Tibial nerve (tissue), 3 donors: Measurements from ENCODE around the gene ANKS6.

ENCODE experiments used
- POLR2A ChIP-seq, 2 donors: fragments of 450-650 bp; IDR thresholded peaks; one replicate each; pipeline ENCODE4 v1.6.1; 2017; ENCODE audit warnings: antibody characterized with exemption in 2 of 2, mild to moderate bottlenecking in 2 of 2, moderate library complexity in 2 of 2
- TF ChIP-seq, protein P1 (sequence below), 5 experiments: fragments of 200-600 bp in 3 of 5; fragments of 450-650 bp in 2 of 5; sonication (generic) in 3 of 5; IDR thresholded peaks; one replicate each; pipeline ENCODE4 v1.5.1; 2016 to 2019; ENCODE audit warnings: antibody characterized with exemption in 5 of 5, mild to moderate bottlenecking in 3 of 5, moderate library complexity in 2 of 5

GRCh38 chr9:98690686-98691085, 105.7 kb downstream of the ANKS6 start:
- TF ChIP-seq, protein P1, sequence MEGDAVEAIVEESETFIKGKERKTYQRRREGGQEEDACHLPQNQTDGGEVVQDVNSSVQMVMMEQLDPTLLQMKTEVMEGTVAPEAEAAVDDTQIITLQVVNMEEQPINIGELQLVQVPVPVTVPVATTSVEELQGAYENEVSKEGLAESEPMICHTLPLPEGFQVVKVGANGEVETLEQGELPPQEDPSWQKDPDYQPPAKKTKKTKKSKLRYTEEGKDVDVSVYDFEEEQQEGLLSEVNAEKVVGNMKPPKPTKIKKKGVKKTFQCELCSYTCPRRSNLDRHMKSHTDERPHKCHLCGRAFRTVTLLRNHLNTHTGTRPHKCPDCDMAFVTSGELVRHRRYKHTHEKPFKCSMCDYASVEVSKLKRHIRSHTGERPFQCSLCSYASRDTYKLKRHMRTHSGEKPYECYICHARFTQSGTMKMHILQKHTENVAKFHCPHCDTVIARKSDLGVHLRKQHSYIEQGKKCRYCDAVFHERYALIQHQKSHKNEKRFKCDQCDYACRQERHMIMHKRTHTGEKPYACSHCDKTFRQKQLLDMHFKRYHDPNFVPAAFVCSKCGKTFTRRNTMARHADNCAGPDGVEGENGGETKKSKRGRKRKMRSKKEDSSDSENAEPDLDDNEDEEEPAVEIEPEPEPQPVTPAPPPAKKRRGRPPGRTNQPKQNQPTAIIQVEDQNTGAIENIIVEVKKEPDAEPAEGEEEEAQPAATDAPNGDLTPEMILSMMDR (IDR thresholded peaks at IDR 0.05), result no peak
- no peak for TF ChIP-seq POLR2A (IDR thresholded peaks at IDR 0.05)
